MCF 10A (cell line): ENCODE measurements around the gene TSPAN11. TPM values are rescaled to one million over a fixed set of nuclear protein-coding genes. Genes with fewer than 3 reads are reported as not detected.

ENCODE experiments used
- BruUV-seq: library from RNA; stranded (reverse); fragments of 400-500 nt; replicated peaks from 2 replicates; lab custom pipeline; 2021; lab: Mats Ljungman, UMichigan
- CTCF ChIA-PET: fragments of 300-600 bp; sonication (Branson Sonifier 250); formaldehyde crosslinking; extraction: SDS; loops from one replicate; lab custom pipeline; 2021; ENCODE audit warnings: antibody characterized with exemption, inconsistent platforms; lab: Yijun Ruan, JAX
- POLR2A ChIA-PET: fragments of 300-600, 350-650 bp; sonication (Branson Sonifier 250); formaldehyde crosslinking; extraction: SDS; loops from one replicate; lab custom pipeline; 2020; ENCODE audit warnings: antibody characterized with exemption, inconsistent platforms; lab: Yijun Ruan, JAX
- DNase-seq: peaks from one replicate; pipeline ENCODE4 v3.0.0-alpha.2; 2018; ENCODE audit not compliant: unreplicated experiment
- H3K27ac Mint-ChIP-seq: one replicate; pipeline ENCODE4 v1.8.0; 2022; ENCODE audit warnings: mild to moderate bottlenecking, low read depth, mixed read lengths; ENCODE audit not compliant: unreplicated experiment
- H3K27me3 Mint-ChIP-seq: one replicate; pipeline ENCODE4 v1.8.0; 2022; ENCODE audit warnings: mixed read lengths; ENCODE audit not compliant: insufficient read depth, unreplicated experiment
- H3K36me3 Mint-ChIP-seq: one replicate; pipeline ENCODE4 v1.8.0; 2022; ENCODE audit warnings: mild to moderate bottlenecking, moderate library complexity, mixed read lengths; ENCODE audit not compliant: insufficient read depth, unreplicated experiment
- H3K4me1 Mint-ChIP-seq: one replicate; pipeline ENCODE4 v1.8.0; 2022; ENCODE audit warnings: mixed read lengths; ENCODE audit not compliant: insufficient read depth, unreplicated experiment
- H3K4me3 Mint-ChIP-seq: one replicate; pipeline ENCODE4 v1.8.0; 2022; ENCODE audit warnings: mild to moderate bottlenecking, moderate library complexity, mixed read lengths; ENCODE audit not compliant: unreplicated experiment
- H3K9me3 Mint-ChIP-seq: one replicate; pipeline ENCODE4 v1.8.0; 2022; ENCODE audit warnings: mixed read lengths; ENCODE audit not compliant: unreplicated experiment
- CTCF ChIP-seq: fragments of 200-600 bp; IDR thresholded peaks from one replicate; pipeline ENCODE4 v1.8.0; 2022; ENCODE audit warnings: antibody characterized with exemption, mild to moderate bottlenecking; ENCODE audit not compliant: unreplicated experiment
- intact Hi-C: fragments of 100-400 bp; cut with micrococcal nuclease; formaldehyde crosslinking; loops from 2 replicates; pipeline ENCODE4 v1.14.1; 2022
- total RNA-seq: library from RNA; stranded (reverse); gene quantifications from 2 replicates; pipeline ENCODE4 v1.2.3, GENCODE V29; 2022

TSPAN11 gene
- total RNA-seq, 1 experiment from 2014 or later, result not detected

DNA sequence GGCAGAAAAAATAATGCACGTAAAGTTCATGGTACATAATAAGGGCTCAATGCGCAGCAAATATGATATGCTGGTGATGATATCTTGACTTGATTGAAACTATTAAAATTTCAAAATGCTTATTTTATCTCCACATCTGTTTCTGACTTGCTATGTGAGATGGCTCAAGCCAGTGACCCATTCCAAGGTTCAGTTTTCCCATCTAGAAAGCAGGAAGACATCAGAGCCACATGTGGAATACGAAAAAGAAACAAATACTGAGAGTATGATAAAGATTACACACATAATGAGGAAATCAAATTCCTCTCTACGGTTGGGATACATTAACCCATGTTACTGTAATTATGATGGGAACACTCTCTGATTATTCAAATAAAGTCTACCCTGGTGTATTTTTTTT lies 24.0 kb upstream of the TSPAN11 start:
- no peaks in the 10 kb centered on the region for H3K9me3 Mint-ChIP-seq
- H3K27ac Mint-ChIP-seq, result no peak overlapping the region
- H3K27me3 Mint-ChIP-seq, result no peaks in the 10 kb centered on the region
- no peaks in the 10 kb centered on the region for H3K36me3 Mint-ChIP-seq
- CTCF ChIA-PET, result interaction anchor here (0.6 kb wide), 1 partner anchor 1830 kb away, joined by 3 read pairs; no protein-coding TSS in a partner anchor
- H3K4me3 Mint-ChIP-seq, result no peak overlapping the region
- intact Hi-C loops, result no loop called here
- TF ChIP-seq CTCF, result no peak
- BruUV-seq, result no TSS peak
- no peaks in the 10 kb centered on the region for H3K4me1 Mint-ChIP-seq
- DNase-seq, result no peak
- POLR2A ChIA-PET, result no interaction called here

DNA sequence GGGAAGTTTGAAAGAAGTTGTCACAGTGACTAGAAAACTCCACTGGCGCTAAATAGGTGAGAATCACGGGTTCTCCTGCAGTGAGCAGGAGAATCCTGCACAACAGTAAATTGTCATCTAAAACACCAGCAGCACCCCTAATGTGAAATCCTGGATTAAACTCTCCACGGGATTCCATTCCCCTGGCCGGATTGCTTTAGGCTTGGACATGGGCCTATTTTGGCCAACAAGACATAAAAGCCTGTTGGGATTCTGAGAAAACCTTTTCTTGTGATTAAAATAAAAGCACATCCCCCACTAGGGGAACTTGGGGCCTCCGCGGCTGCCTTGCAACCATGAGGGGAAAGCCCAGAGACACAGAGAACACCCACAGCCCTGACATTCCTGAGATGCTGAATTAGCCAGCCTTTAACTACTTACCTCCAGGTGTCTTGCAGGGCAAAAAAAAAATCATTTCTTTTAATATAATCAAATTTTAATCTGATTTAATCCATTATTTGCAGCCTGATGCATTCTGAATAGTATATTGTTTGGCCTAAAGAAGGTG lies 21.0 kb upstream of the TSPAN11 start:
- POLR2A ChIA-PET, result interaction anchor here (1.2 kb wide), 1 partner anchor 27 kb away, joined by 4 read pairs; no protein-coding TSS in a partner anchor
- CTCF ChIA-PET, result interaction anchor here (0.8 kb wide), 1 partner anchor 115 kb away, joined by 3 read pairs; no protein-coding TSS in a partner anchor
- Mint-ChIP-seq H3K27ac (no peak overlapping the region), H3K9me3 (no peaks in the 10 kb centered on the region), H3K4me1 (no peaks in the 10 kb centered on the region), H3K4me3 (no peak overlapping the region), H3K36me3 (no peaks in the 10 kb centered on the region), H3K27me3 (peaks cover 14% of the 10 kb centered on the region)
- no peak for TF ChIP-seq CTCF
- BruUV-seq, result no TSS peak
- no peak for DNase-seq
- intact Hi-C loops, result no loop called here

GRCh38 chr12:30908076-30908721 lies 18.3 kb upstream of the TSPAN11 start:
- Mint-ChIP-seq H3K4me3 (no peak overlapping the region), H3K27me3 (peaks cover 14% of the 10 kb centered on the region), H3K27ac (no peak overlapping the region), H3K36me3 (no peaks in the 10 kb centered on the region), H3K9me3 (no peaks in the 10 kb centered on the region), H3K4me1 (no peaks in the 10 kb centered on the region)
- no peak for TF ChIP-seq CTCF
- POLR2A ChIA-PET, result no interaction called here
- intact Hi-C loops, result no loop called here
- CTCF ChIA-PET, result no interaction called here
- no peak for DNase-seq
- no TSS peak for BruUV-seq

- H3K27me3 Mint-ChIP-seq, result peaks cover 14% of the 10 kb centered on the region
- H3K9me3 Mint-ChIP-seq, result no peaks in the 10 kb centered on the region
- H3K27ac Mint-ChIP-seq, result no peak overlapping the region
- H3K36me3 Mint-ChIP-seq, result no peaks in the 10 kb centered on the region
- BruUV-seq, result no TSS peak
- no peaks in the 10 kb centered on the region for H3K4me1 Mint-ChIP-seq
- ChIA-PET CTCF (interaction anchor here (0.7 to 0.9 kb wide), 2 partner anchors 22 to 66 kb away, joined by 3 read pairs; no protein-coding TSS in a partner anchor), POLR2A (no interaction called here)
- peak; percentile 51 for DNase-seq
- intact Hi-C loops, result no loop called here
- no peak overlapping the region for H3K4me3 Mint-ChIP-seq
- no peak for TF ChIP-seq CTCF
Observed at GRCh38 chr12:30908722-30909348, 17.7 kb upstream of the TSPAN11 start.
